ENCODE data around the gene OR10H1.

DNA sequence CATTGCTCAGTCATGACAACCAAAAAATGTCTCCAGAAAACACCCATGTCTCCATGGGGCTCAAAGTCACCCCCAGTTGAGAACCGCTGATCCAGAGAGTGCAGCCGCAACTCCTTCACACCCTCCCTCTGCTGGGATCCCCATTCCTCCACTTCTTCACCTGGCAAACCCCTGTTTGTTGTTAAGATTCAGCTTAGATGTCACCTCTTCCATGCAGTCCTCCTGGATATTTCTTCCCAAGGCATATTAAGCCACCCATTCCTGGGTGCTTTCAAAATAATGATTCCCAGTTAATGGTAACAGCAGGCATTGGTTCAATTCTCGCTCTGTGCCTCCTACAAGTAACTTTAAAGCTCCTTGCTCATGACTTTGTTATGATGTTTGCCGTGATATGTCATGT is 4.0 kb downstream of the OR10H1 start:
- TF ChIP-seq, protein P1, sequence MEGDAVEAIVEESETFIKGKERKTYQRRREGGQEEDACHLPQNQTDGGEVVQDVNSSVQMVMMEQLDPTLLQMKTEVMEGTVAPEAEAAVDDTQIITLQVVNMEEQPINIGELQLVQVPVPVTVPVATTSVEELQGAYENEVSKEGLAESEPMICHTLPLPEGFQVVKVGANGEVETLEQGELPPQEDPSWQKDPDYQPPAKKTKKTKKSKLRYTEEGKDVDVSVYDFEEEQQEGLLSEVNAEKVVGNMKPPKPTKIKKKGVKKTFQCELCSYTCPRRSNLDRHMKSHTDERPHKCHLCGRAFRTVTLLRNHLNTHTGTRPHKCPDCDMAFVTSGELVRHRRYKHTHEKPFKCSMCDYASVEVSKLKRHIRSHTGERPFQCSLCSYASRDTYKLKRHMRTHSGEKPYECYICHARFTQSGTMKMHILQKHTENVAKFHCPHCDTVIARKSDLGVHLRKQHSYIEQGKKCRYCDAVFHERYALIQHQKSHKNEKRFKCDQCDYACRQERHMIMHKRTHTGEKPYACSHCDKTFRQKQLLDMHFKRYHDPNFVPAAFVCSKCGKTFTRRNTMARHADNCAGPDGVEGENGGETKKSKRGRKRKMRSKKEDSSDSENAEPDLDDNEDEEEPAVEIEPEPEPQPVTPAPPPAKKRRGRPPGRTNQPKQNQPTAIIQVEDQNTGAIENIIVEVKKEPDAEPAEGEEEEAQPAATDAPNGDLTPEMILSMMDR (IDR thresholded peaks at IDR 0.05): no peak
- no peak for TF ChIP-seq POLR2A (IDR thresholded peaks at IDR 0.05)
